WTC11 (cell line): Measurements from ENCODE around the gene MYOM1. TPM values are rescaled to one million over a fixed set of nuclear protein-coding genes. Genes with fewer than 3 reads are reported as not detected.

Experiments
- ATAC-seq: fragments of 200-7000 bp; cut with Tn5 transposase; 2 replicates; pipeline ENCODE4 v1.10.0; 2021; ENCODE audit warnings: mild to moderate bottlenecking, moderate library complexity
- CTCF ChIA-PET: fragments of 300-600 bp; sonication (Branson Sonifier 250); formaldehyde crosslinking; loops from one replicate; lab custom pipeline; 2021; ENCODE audit warnings: antibody characterized with exemption; lab: Charles Lee
- POLR2A ChIA-PET: fragments of 350-600 bp; sonication (Branson Sonifier 250); formaldehyde crosslinking; loops from one replicate; lab custom pipeline; 2021; ENCODE audit warnings: antibody characterized with exemption; lab: Charles Lee
- DNase-seq: peaks from one replicate; pipeline ENCODE4 v3.0.0; 2021; ENCODE audit warnings: low spot score
- H3K27ac Mint-ChIP-seq: 2 replicates; pipeline ENCODE4 v1.8.0; 2021; ENCODE audit warnings: mixed read lengths
- H3K27me3 Mint-ChIP-seq: 2 replicates; pipeline ENCODE4 v1.8.0; 2021; ENCODE audit warnings: low read depth, mild to moderate bottlenecking, moderate library complexity, mixed read lengths
- H3K36me3 Mint-ChIP-seq: 2 replicates; pipeline ENCODE4 v1.8.0; 2021; ENCODE audit warnings: mixed read lengths
- H3K4me1 Mint-ChIP-seq: 2 replicates; pipeline ENCODE4 v1.8.0; 2022; ENCODE audit warnings: mixed read lengths
- H3K4me3 Mint-ChIP-seq: 2 replicates; pipeline ENCODE4 v1.8.0; 2021; ENCODE audit warnings: mild to moderate bottlenecking, moderate library complexity, mixed read lengths
- H3K9me3 Mint-ChIP-seq: 2 replicates; pipeline ENCODE4 v1.8.0; 2021; ENCODE audit warnings: mixed read lengths
- ATF3 ChIP-seq: sonication (generic); formaldehyde crosslinking; conservative IDR thresholded peaks from 2 replicates; pipeline ENCODE4 v1.8.1; 2022; ENCODE audit warnings: mild to moderate bottlenecking, missing genetic modification reagents
- ATF6 ChIP-seq: sonication (generic); formaldehyde crosslinking; IDR thresholded peaks from 2 replicates; pipeline ENCODE4 v1.8.1; 2023; ENCODE audit warnings: mild to moderate bottlenecking, missing genetic modification reagents
- CDX4 ChIP-seq: fragments of 250-450 bp; sonication (Bioruptor Pico); IDR thresholded peaks from 2 replicates; pipeline ENCODE4 v1.9.0; 2021; ENCODE audit warnings: moderate library complexity, mild to moderate bottlenecking, inconsistent platforms, borderline replicate concordance
- NFATC4 ChIP-seq: fragments of 250-450 bp; sonication (Bioruptor Pico); IDR thresholded peaks from 2 replicates; pipeline ENCODE4 v1.9.0; 2021; ENCODE audit warnings: mild to moderate bottlenecking
- NR2C2 ChIP-seq: sonication (generic); formaldehyde crosslinking; IDR thresholded peaks from 2 replicates; pipeline ENCODE4 v1.8.0; 2022; ENCODE audit warnings: mild to moderate bottlenecking, missing genetic modification reagents
- NR3C1 ChIP-seq: sonication (generic); formaldehyde crosslinking; conservative IDR thresholded peaks from 2 replicates; pipeline ENCODE4 v1.8.1; 2023; ENCODE audit warnings: low read depth, mild to moderate bottlenecking, missing genetic modification reagents
- RORB ChIP-seq: fragments of 250-450 bp; sonication (Bioruptor Pico); IDR thresholded peaks from 2 replicates; pipeline ENCODE4 v1.9.0; 2021; ENCODE audit warnings: mild to moderate bottlenecking
- SMAD3 ChIP-seq: sonication (generic); formaldehyde crosslinking; IDR thresholded peaks from 2 replicates; pipeline ENCODE4 v1.8.0; 2022; ENCODE audit warnings: missing genetic modification reagents, mild to moderate bottlenecking, borderline replicate concordance
- SMAD4 ChIP-seq: sonication (generic); formaldehyde crosslinking; IDR thresholded peaks from 2 replicates; pipeline ENCODE4 v1.8.0; 2022; ENCODE audit warnings: mild to moderate bottlenecking, missing genetic modification reagents
- TEAD4 ChIP-seq: sonication (generic); formaldehyde crosslinking; IDR thresholded peaks from 2 replicates; pipeline ENCODE4 v1.8.0; 2022; ENCODE audit warnings: mild to moderate bottlenecking, missing genetic modification reagents
- ZNF138 ChIP-seq: sonication (generic); formaldehyde crosslinking; conservative IDR thresholded peaks from 2 replicates; pipeline ENCODE4 v1.8.1; 2022; ENCODE audit warnings: mild to moderate bottlenecking, moderate library complexity, missing genetic modification reagents
- ZNF263 ChIP-seq: sonication (generic); formaldehyde crosslinking; IDR thresholded peaks from 2 replicates; pipeline ENCODE4 v1.8.1; 2022; ENCODE audit warnings: low read depth, mild to moderate bottlenecking, moderate library complexity, missing genetic modification reagents
- ZNF396 ChIP-seq: fragments of 250-450 bp; sonication (Bioruptor Pico); IDR thresholded peaks from 2 replicates; pipeline ENCODE4 v1.8.0; 2021; ENCODE audit warnings: mild to moderate bottlenecking, moderate library complexity, borderline replicate concordance
- ZNF532 ChIP-seq: fragments of 250-450 bp; sonication (Bioruptor Pico); IDR thresholded peaks from 2 replicates; pipeline ENCODE4 v1.9.0; 2021; ENCODE audit warnings: mild to moderate bottlenecking, borderline replicate concordance
- ZNF671 ChIP-seq: fragments of 250-450 bp; sonication (Bioruptor Pico); IDR thresholded peaks from 2 replicates; pipeline ENCODE4 v1.8.0; 2021; ENCODE audit warnings: mild to moderate bottlenecking
- total RNA-seq: library from RNA; stranded (reverse); gene quantifications from 3 replicates; pipeline ENCODE4 v1.2.3, GENCODE V29; 2021
- TF ChIP-seq, protein P1 (sequence below): sonication (generic); formaldehyde crosslinking; IDR thresholded peaks from 2 replicates; pipeline ENCODE4 v1.8.1; 2022; ENCODE audit warnings: missing genetic modification reagents, borderline replicate concordance
- TF ChIP-seq, protein P2 (sequence below): fragments of 250-450 bp; sonication (Bioruptor Pico); conservative IDR thresholded peaks from 2 replicates; pipeline ENCODE4 v1.9.0; 2021; ENCODE audit warnings: mild to moderate bottlenecking
- TF ChIP-seq, protein P3 (sequence below): sonication (generic); formaldehyde crosslinking; IDR thresholded peaks from 2 replicates; pipeline ENCODE4 v1.8.1; 2022; ENCODE audit warnings: mild to moderate bottlenecking, missing genetic modification reagents, moderate library complexity, borderline replicate concordance

Gene MYOM1
- total RNA-seq, 1 experiment from 2014 or later = 0.35 TPM

GRCh38 chr18:3180325-3180724 is 39.4 kb downstream of the MYOM1 start:
- peaks cover 14% of the 10 kb centered on the region for H3K4me1 Mint-ChIP-seq

DNA sequence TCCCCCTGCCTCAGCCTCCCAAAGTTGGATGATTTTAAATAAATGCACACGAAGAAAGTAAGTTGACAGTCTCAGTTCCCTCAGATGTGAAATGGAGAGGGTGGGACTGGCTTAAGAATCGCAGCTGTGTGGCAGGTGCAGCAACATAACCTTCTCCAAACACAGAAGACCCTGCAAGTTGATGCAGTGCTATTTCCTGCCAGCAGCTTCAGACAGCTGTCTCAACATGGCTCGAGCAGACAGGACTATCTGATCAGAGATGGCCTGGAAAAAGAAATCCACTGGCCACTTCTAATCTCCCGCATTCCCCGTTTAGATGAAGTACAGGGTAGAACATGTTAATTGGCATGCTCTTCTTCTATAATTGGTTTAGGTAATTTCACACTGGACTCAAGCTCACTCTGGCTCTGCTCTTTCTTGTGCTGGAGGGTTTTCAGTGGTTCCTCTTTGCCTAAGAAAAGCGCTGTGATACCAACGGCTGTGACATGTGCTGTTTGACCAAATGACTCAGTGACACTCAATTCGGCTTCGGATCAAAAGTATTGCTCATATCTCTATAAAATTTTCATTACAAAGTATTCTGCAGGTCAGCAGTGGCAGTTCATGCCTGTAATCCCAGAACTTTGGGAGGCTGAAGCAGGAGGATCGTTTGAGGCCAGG is 40.2 kb downstream of the MYOM1 start:
- ChIA-PET POLR2A (no interaction called here), CTCF (interaction anchor here (0.6 to 2.6 kb wide), 5 partner anchors 14 to 181 kb away, joined by 3 to 12 read pairs (median 6); no protein-coding TSS in a partner anchor)
- DNase-seq (no peak), ATAC-seq (peak; percentile 42; the same call in 1 of the 2 replicates)
- no peaks in the 10 kb centered on the region for H3K27me3 Mint-ChIP-seq
- no peaks in the 10 kb centered on the region for H3K9me3 Mint-ChIP-seq
- no peaks in the 10 kb centered on the region for H3K36me3 Mint-ChIP-seq
- no peak overlapping the region for H3K4me3 Mint-ChIP-seq
- peaks cover 14% of the 10 kb centered on the region for H3K4me1 Mint-ChIP-seq
- H3K27ac Mint-ChIP-seq = no peak overlapping the region
- TF ChIP-seq ZNF532 (CRISPR knock-in tag) (no peak), ATF3 (CRISPR knock-in tag) (no peak), ATF6 (CRISPR knock-in tag) (no peak)

More at GRCh38 chr18:3180325-3180724, 39.4 kb downstream of the MYOM1 start:
- POLR2A ChIA-PET = no interaction called here
- no peak for DNase-seq
- ATAC-seq = no peak
- no peak overlapping the region for H3K4me3 Mint-ChIP-seq
- H3K27me3 Mint-ChIP-seq = no peaks in the 10 kb centered on the region
- H3K36me3 Mint-ChIP-seq = no peaks in the 10 kb centered on the region
- H3K27ac Mint-ChIP-seq = no peak overlapping the region
- no peaks in the 10 kb centered on the region for H3K9me3 Mint-ChIP-seq
- CTCF ChIA-PET = interaction anchor here (0.6 to 2.6 kb wide), 4 partner anchors 15 to 182 kb away, joined by 3 to 12 read pairs (median 8); no protein-coding TSS in a partner anchor
- TF ChIP-seq NFATC4 (CRISPR knock-in tag) = no peak
- no peak for TF ChIP-seq TEAD4 (CRISPR knock-in tag)
- TF ChIP-seq ZNF671 = no peak
- TF ChIP-seq ZNF263 (CRISPR knock-in tag) = no peak
- TF ChIP-seq NR3C1 (CRISPR knock-in tag) = no peak
- no peak for TF ChIP-seq RORB
- TF ChIP-seq, protein P1, sequence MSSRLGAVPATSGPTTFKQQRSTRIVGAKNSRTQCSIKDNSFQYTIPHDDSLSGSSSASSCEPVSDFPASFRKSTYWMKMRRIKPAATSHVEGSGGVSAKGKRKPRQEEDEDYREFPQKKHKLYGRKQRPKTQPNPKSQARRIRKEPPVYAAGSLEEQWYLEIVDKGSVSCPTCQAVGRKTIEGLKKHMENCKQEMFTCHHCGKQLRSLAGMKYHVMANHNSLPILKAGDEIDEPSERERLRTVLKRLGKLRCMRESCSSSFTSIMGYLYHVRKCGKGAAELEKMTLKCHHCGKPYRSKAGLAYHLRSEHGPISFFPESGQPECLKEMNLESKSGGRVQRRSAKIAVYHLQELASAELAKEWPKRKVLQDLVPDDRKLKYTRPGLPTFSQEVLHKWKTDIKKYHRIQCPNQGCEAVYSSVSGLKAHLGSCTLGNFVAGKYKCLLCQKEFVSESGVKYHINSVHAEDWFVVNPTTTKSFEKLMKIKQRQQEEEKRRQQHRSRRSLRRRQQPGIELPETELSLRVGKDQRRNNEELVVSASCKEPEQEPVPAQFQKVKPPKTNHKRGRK (CRISPR knock-in tag) = no peak
- no peak for TF ChIP-seq ZNF396 (CRISPR knock-in tag)
- TF ChIP-seq, protein P2, sequence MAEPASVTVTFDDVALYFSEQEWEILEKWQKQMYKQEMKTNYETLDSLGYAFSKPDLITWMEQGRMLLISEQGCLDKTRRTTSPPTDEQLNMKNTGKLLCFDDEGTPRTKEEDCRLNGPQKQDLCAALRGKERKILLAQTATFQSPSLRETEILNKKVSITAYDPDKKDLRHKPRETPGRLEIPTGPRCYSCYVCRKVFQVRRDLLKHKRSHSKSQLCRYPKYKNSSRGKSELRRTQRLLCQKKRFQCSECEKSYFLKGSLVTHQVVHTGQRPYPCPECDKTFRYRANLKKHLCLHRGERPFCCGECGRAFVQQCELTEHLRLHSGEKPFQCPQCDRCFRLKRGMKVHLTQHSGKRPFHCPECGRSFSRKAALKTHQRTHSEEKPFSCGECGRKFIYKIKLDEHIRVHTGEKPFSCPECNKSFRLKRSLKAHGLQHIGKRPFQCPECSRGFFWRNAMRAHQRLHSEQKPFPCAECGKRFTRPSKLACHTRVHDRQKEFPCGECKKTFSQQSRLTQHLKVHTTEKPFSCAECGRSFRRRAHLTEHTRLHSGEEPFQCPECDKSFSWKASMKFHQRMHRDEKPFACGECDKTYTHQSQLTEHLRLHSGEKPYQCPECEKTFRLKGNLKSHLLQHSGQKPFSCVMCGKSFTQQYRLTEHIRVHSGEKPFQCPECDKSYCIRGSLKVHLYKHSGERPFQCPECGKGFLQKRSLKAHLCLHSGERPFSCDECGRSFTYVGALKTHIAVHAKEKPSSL (CRISPR knock-in tag) = no peak
- no peak for TF ChIP-seq CDX4 (CRISPR knock-in tag)
- no peak for TF ChIP-seq NR2C2 (CRISPR knock-in tag)
- no peak for TF ChIP-seq SMAD3 (CRISPR knock-in tag)
- no peak for TF ChIP-seq ATF6 (CRISPR knock-in tag)
- TF ChIP-seq, protein P3, sequence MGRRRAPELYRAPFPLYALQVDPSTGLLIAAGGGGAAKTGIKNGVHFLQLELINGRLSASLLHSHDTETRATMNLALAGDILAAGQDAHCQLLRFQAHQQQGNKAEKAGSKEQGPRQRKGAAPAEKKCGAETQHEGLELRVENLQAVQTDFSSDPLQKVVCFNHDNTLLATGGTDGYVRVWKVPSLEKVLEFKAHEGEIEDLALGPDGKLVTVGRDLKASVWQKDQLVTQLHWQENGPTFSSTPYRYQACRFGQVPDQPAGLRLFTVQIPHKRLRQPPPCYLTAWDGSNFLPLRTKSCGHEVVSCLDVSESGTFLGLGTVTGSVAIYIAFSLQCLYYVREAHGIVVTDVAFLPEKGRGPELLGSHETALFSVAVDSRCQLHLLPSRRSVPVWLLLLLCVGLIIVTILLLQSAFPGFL (CRISPR knock-in tag) = no peak
- TF ChIP-seq ZNF138 = no peak
- no peak for TF ChIP-seq SMAD4 (CRISPR knock-in tag)
- TF ChIP-seq, all 79 proteins: peak for 0
